ENCODE measurements around the gene PCNX3.

Gene PCNX3

DNA sequence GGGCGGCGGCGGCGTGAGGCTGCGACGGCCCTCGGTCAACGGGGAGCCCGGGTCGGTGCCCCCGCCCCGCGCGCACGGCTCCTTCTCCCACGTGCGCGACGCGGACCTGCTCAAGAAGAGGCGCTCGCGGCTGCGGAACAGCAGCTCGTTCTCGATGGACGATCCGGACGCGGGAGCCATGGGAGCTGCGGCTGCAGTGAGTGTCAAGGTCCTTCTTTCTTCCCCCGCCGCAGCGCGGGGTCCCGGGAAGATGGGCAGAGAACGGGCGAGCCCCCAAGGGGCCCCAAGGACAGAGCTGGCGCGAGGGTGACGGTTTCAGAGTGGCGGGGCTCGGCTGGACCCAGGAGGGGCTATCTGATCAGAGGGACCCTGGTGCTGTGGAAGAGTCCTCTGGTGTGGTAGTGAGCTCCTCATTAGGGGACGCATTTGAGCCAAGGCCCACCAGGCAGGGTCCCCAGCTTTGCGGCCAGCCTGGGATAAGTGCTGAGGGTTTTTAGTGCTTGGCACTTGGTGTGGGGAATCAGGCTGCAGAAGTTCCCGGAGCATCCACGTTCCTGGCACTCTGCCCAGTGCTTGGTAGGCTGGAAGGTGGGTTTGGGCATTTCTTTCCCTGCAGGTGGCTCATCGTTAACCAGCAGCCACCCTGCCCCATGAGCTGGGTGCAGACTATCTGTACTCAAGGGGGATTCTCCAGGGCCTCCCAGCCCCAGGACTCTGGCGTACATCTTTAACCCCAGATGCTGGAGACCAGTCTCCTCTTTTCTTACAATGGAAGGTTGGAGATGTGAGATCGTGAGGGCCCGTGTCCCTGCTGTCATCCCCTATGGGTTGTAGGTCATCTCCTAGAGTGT lies 30.0 kb upstream of the PCNX3 start:
- no peak for DNase-seq (ENCODE audit: low spot score)
- TF ChIP-seq, protein P1, sequence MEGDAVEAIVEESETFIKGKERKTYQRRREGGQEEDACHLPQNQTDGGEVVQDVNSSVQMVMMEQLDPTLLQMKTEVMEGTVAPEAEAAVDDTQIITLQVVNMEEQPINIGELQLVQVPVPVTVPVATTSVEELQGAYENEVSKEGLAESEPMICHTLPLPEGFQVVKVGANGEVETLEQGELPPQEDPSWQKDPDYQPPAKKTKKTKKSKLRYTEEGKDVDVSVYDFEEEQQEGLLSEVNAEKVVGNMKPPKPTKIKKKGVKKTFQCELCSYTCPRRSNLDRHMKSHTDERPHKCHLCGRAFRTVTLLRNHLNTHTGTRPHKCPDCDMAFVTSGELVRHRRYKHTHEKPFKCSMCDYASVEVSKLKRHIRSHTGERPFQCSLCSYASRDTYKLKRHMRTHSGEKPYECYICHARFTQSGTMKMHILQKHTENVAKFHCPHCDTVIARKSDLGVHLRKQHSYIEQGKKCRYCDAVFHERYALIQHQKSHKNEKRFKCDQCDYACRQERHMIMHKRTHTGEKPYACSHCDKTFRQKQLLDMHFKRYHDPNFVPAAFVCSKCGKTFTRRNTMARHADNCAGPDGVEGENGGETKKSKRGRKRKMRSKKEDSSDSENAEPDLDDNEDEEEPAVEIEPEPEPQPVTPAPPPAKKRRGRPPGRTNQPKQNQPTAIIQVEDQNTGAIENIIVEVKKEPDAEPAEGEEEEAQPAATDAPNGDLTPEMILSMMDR (IDR thresholded peaks at IDR 0.05; ENCODE audit: extremely low read depth, insufficient read depth, missing control alignments) = no peak
- in situ Hi-C loops (cut with MboI; ENCODE audit: low pct_unique_long_range_greater_than_20kb, low sequenced_read_pairs, unreplicated experiment) = no loop called here

DNA sequence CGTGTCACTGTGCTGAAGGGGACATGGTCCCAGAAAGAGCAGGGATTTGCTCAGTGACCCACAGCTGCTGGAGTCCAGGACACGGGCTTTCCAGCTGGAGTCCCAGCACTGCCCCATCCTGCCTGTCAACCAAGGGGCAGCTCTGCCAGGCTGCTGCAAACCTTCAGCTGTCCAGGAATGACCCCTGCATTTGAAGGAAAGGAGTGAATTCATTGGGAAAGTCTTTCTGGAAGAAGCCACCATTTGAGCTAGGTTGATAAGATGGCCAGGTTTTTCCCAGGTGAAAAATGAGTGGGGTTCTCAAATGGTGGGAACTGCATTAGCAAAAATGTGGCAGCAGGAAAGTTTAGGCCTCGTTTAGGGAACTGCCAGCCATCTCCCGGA lies 29.3 kb upstream of the PCNX3 start:
- in situ Hi-C loops (cut with MboI; ENCODE audit: low pct_unique_long_range_greater_than_20kb, low sequenced_read_pairs, unreplicated experiment) = no loop called here
- TF ChIP-seq, protein P1 (IDR thresholded peaks at IDR 0.05; ENCODE audit: extremely low read depth, insufficient read depth, missing control alignments) = no peak
- DNase-seq (ENCODE audit: low spot score) = no peak

DNA sequence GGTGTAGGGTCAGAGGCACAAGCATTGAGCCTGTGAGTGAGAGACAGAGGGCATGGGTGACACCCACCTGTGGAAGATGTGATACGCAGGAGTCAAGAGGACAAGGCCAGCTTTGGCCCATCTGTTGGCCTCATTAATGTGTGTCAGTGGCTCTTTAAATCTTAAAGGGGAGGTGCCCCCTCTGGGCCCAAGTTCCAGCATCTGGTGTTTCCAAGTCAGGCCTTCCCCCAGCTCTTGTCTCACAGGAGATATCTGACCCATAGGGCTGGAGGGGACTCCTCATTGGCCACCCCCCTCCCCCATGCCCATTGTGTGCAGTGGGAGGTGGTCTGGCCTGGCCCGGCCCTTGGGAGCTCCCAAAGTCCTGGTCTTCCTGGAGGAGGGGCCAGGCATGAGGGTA lies 28.9 kb upstream of the PCNX3 start:
- in situ Hi-C loops (cut with MboI; ENCODE audit: low pct_unique_long_range_greater_than_20kb, low sequenced_read_pairs, unreplicated experiment) = no loop called here
- TF ChIP-seq, protein P1 (IDR thresholded peaks at IDR 0.05; ENCODE audit: extremely low read depth, insufficient read depth, missing control alignments) = no peak
- no peak for DNase-seq (ENCODE audit: low spot score)

DNA sequence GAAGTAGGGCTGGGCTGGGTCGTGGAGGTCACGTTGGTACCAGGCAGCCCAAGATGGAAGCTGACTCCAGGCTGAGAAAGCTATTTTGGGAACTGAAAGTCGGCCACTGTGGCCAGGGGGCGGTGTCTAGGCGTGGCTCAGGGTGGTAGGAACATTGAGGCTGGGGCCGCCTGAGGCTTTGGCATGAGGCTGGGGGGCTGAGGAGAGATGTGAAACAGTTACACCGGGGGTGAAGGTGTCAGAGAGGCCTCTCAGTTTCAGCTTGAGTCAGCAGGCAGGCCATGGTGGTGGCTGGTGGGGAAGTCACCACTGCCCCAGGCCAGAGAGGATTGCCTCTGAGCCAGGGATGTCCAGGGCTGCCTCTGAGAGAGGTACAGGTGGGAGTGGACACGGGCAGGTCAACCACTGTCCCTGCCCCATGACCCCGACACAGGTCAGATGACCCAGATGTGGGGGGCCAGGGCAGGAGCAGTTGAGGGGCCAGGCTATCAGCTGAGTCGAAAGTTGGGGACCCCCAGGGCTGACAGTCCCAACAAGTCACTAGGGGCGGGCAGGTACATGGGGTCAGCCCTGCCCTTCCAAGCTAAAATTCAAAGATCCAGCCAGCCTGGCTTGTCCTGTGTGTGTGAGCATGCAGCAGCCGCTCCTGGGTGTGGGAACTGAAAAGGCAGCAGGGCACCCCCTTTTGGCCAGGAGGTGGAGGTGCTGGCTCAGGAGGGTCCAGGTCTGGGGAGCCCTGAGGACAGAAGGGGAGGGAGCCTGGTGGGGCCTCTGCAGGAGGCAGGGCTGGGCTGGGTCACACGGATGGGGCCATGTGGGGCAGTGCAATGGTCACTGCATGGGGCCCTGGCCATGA lies 27.1 kb upstream of the PCNX3 start:
- TF ChIP-seq, protein P1 (IDR thresholded peaks at IDR 0.05; ENCODE audit: extremely low read depth, insufficient read depth, missing control alignments) = peak; percentile 89
- DNase-seq (ENCODE audit: low spot score) = peak; percentile 97
- in situ Hi-C loops (cut with MboI; ENCODE audit: low pct_unique_long_range_greater_than_20kb, low sequenced_read_pairs, unreplicated experiment) = no loop called here

DNA sequence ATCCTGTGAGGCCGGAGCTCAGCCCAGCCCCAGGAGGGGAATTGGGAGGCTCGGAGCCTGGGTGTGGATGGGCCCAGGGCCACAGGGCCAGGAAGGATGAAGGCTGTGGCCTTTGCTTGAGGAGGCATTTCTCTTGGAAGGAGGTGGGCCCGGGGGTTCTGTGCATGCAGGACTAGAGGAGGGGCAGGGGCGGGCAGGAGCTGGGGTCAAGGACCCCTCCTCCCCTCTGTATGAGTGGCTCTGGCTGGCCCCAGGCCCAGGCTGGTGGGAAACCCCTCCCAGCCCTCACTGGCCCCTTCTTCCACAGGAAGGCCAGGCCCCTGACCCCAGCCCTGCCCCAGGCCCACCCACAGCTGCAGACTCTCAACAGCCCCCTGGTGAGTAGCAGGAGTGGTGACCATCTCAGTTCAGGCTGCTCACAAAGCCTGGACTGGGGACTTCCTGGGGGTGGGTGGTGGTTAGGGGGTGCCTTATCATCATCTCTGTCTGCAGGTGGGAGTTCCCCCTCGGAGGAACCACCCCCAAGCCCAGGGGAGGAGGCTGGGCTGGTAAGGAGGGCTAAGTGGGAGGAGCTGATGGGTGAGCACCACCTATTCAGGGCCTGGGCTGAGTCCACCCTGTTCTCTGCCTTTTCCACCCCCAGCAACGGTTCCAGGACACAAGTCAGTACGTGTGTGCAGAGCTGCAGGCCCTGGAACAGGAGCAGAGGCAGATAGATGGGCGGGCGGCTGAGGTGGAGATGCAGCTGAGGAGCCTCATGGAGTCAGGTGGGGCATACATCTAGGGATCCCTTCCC lies 25.9 kb upstream of the PCNX3 start:
- TF ChIP-seq, protein P1 (IDR thresholded peaks at IDR 0.05; ENCODE audit: extremely low read depth, insufficient read depth, missing control alignments) = peak; percentile 2
- in situ Hi-C loops (cut with MboI; ENCODE audit: low pct_unique_long_range_greater_than_20kb, low sequenced_read_pairs, unreplicated experiment) = no loop called here
- DNase-seq (ENCODE audit: low spot score) = peak; percentile 89

DNA sequence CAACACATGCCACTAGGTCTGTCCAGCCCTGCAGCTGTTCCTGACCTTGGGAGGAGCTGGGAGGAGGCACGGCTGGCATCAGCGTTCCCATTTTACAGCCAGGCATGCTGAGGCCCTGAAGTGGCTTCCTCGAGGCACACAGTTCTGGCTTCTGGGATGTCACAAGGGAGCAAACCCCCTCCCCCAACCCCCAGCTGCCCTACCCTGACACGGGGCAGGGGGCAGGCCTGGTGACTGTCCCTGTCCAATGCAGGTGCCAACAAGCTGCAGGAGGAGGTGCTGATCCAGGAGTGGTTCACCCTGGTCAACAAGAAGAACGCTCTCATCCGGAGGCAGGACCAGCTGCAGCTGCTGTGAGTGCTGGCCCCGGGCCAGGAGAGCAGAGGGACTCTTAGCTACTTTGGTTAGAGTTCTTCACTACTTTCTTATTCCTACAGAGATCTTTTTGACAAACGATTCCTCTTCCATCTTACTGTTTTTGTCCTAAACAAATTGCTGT lies 25.3 kb upstream of the PCNX3 start:
- DNase-seq (ENCODE audit: low spot score) = no peak
- TF ChIP-seq, protein P1 (IDR thresholded peaks at IDR 0.05; ENCODE audit: extremely low read depth, insufficient read depth, missing control alignments) = no peak
- in situ Hi-C loops (cut with MboI; ENCODE audit: low pct_unique_long_range_greater_than_20kb, low sequenced_read_pairs, unreplicated experiment) = no loop called here
